Measurements from ENCODE around the gene WDR77.

WDR77 gene

GRCh38 chr1:111448918-111449702, at the start of gene WDR77, which contains the start of gene ATP5PB:
Gene WDR77 (minus strand): TSS chr1:111449256. CDS start chr1:111449169, 87 bp downstream.
Gene ATP5PB (plus strand): TSS chr1:111449464. CDS start chr1:111449542, 78 bp downstream.
- Histone ChIP-seq H3K9ac (ENCODE audit: low read depth, low read length, poor library complexity, severe bottlenecking) (peak within 1 kb of the TSS; percentile 82), H3K79me2 (ENCODE audit: insufficient read depth, low read length) (peaks cover 84% of the 10 kb centered on the region), H3K36me3 (ENCODE audit: insufficient read depth, low read length) (0 out of 2 replicates have a peak, but pooled peaks cover 3% of the 10 kb centered on the region), H2AFZ (ENCODE audit: low read length) (peak within 1 kb of the TSS; percentile 71), H3K4me1 (ENCODE audit: insufficient read depth, low read length, poor library complexity, severe bottlenecking) (peaks cover 80% of the 10 kb centered on the region), H3K9me3 (ENCODE audit: insufficient read depth, low read depth, low read length) (no peaks in the 10 kb centered on the region), H3K9me2 (replicated peaks; ENCODE audit: low read depth, low read length) (no peaks in the 10 kb centered on the region), H3K4me2 (ENCODE audit: low read depth, low read length, poor library complexity, severe bottlenecking) (peak within 1 kb of the TSS; percentile 93), H4K20me1 (ENCODE audit: insufficient read depth, low read length, poor library complexity, severe bottlenecking) (peaks cover 28% of the 10 kb centered on the region), H3K27me3 (ENCODE audit: insufficient read depth, low read length, poor library complexity, severe bottlenecking) (no peaks in the 10 kb centered on the region), H3K4me3 (ENCODE audit: low read length, poor library complexity, severe bottlenecking) (peak within 1 kb of the TSS; percentile 81), H3F3A (ENCODE audit: low read depth) (no peaks in the 10 kb centered on the region)
- TF ChIP-seq EZH2phosphoT487 (IDR thresholded peaks at IDR 0.05; ENCODE audit: borderline replicate concordance) (no peak), CTCF (conservative IDR thresholded peaks at IDR 0.05; ENCODE audit: low read length) (no peak)

- H3K9ac ChIP-seq (ENCODE audit: low read depth, low read length, poor library complexity, severe bottlenecking) = no peak overlapping the region
- H3K4me1 ChIP-seq (ENCODE audit: insufficient read depth, low read length, poor library complexity, severe bottlenecking) = peaks cover 11% of the 10 kb centered on the region
- no peaks in the 10 kb centered on the region for H3K27me3 ChIP-seq (ENCODE audit: insufficient read depth, low read length, poor library complexity, severe bottlenecking)
- H3K79me2 ChIP-seq (ENCODE audit: insufficient read depth, low read length) = no peaks in the 10 kb centered on the region
- no peaks in the 10 kb centered on the region for H4K20me1 ChIP-seq (ENCODE audit: insufficient read depth, low read length, poor library complexity, severe bottlenecking)
- no peaks in the 10 kb centered on the region for H3F3A ChIP-seq (ENCODE audit: low read depth)
- no peak overlapping the region for H3K4me2 ChIP-seq (ENCODE audit: low read depth, low read length, poor library complexity, severe bottlenecking)
- H3K4me3 ChIP-seq (ENCODE audit: low read length, poor library complexity, severe bottlenecking) = no peak overlapping the region
- no peaks in the 10 kb centered on the region for H3K9me2 ChIP-seq (replicated peaks; ENCODE audit: low read depth, low read length)
- H3K9me3 ChIP-seq (ENCODE audit: insufficient read depth, low read depth, low read length) = no peaks in the 10 kb centered on the region
- no peak for TF ChIP-seq EZH2phosphoT487 (IDR thresholded peaks at IDR 0.05; ENCODE audit: borderline replicate concordance)
- TF ChIP-seq CTCF (conservative IDR thresholded peaks at IDR 0.05; ENCODE audit: low read length) = no peak
- no peaks in the 10 kb centered on the region for H3K36me3 ChIP-seq (ENCODE audit: insufficient read depth, low read length)
- H2AFZ ChIP-seq (ENCODE audit: low read length) = no peak overlapping the region
These were observed 48.5 kb upstream of the WDR77 start for GRCh38 chr1:111497592-111497991.

GRCh38 chr1:111496398-111496797, 47.3 kb upstream of the WDR77 start:
- no peaks in the 10 kb centered on the region for H3F3A ChIP-seq (ENCODE audit: low read depth)
- H3K9ac ChIP-seq (ENCODE audit: low read depth, low read length, poor library complexity, severe bottlenecking) = no peak overlapping the region
- no peaks in the 10 kb centered on the region for H3K9me2 ChIP-seq (replicated peaks; ENCODE audit: low read depth, low read length)
- no peaks in the 10 kb centered on the region for H3K9me3 ChIP-seq (ENCODE audit: insufficient read depth, low read depth, low read length)
- H3K79me2 ChIP-seq (ENCODE audit: insufficient read depth, low read length) = no peaks in the 10 kb centered on the region
- H3K4me3 ChIP-seq (ENCODE audit: low read length, poor library complexity, severe bottlenecking) = no peak overlapping the region
- no peak overlapping the region for H2AFZ ChIP-seq (ENCODE audit: low read length)
- H4K20me1 ChIP-seq (ENCODE audit: insufficient read depth, low read length, poor library complexity, severe bottlenecking) = no peaks in the 10 kb centered on the region
- H3K4me2 ChIP-seq (ENCODE audit: low read depth, low read length, poor library complexity, severe bottlenecking) = no peak overlapping the region
- TF ChIP-seq EZH2phosphoT487 (IDR thresholded peaks at IDR 0.05; ENCODE audit: borderline replicate concordance) (no peak), CTCF (conservative IDR thresholded peaks at IDR 0.05; ENCODE audit: low read length) (no peak)
- H3K27me3 ChIP-seq (ENCODE audit: insufficient read depth, low read length, poor library complexity, severe bottlenecking) = no peaks in the 10 kb centered on the region
- no peaks in the 10 kb centered on the region for H3K36me3 ChIP-seq (ENCODE audit: insufficient read depth, low read length)
- H3K4me1 ChIP-seq (ENCODE audit: insufficient read depth, low read length, poor library complexity, severe bottlenecking) = peaks cover 7% of the 10 kb centered on the region
